Smooth muscle cell (in vitro differentiated cells): ENCODE data around the gene SLC39A1. TPM values are rescaled to one million over a fixed set of nuclear protein-coding genes. Genes with fewer than 3 reads are reported as not detected.

Experiments used
- DNase-seq: peaks from one replicate; lab custom pipeline; 2025; ENCODE audit not compliant: unreplicated experiment; lab: John Stamatoyannopoulos, UW
- H2AFZ ChIP-seq: fragments of 200-600 bp; sonication (generic); 2 replicates; pipeline ENCODE4 v1.6.0; 2016; ENCODE audit warnings: antibody characterized with exemption, low read depth, mild to moderate bottlenecking
- H3F3A ChIP-seq: fragments of 200-600 bp; sonication (generic); 2 replicates; pipeline ENCODE4 v1.6.0; 2017; ENCODE audit warnings: antibody characterized with exemption, low read depth
- H3K27ac ChIP-seq: fragments of 200-600 bp; sonication (generic); 2 replicates; pipeline ENCODE4 v1.5.1; 2016; ENCODE audit warnings: low read depth, mild to moderate bottlenecking
- H3K27me3 ChIP-seq: fragments of 200-600 bp; sonication (generic); 2 replicates; pipeline ENCODE4 v1.6.1; 2016; ENCODE audit warnings: low read depth, mild to moderate bottlenecking
- H3K36me3 ChIP-seq: fragments of 200-600 bp; sonication (generic); 2 replicates; pipeline ENCODE4 v1.5.1; 2016; ENCODE audit warnings: low read depth
- H3K4me1 ChIP-seq: fragments of 200-600 bp; sonication (generic); 2 replicates; pipeline ENCODE4 v1.5.1; 2016; ENCODE audit warnings: low read depth
- H3K4me2 ChIP-seq: fragments of 200-600 bp; sonication (generic); 2 replicates; pipeline ENCODE4 v1.6.0; 2016; ENCODE audit warnings: mild to moderate bottlenecking
- H3K4me3 ChIP-seq: fragments of 200-600 bp; sonication (generic); 2 replicates; pipeline ENCODE4 v1.5.1; 2016; ENCODE audit warnings: mild to moderate bottlenecking
- H3K79me2 ChIP-seq: fragments of 200-600 bp; sonication (generic); 2 replicates; pipeline ENCODE4 v1.6.0; 2016; ENCODE audit warnings: low read depth, mild to moderate bottlenecking
- H3K9ac ChIP-seq: fragments of 200-600 bp; sonication (generic); 2 replicates; pipeline ENCODE4 v1.6.0; 2016; ENCODE audit warnings: low read depth
- H3K9me3 ChIP-seq: fragments of 200-600 bp; sonication (generic); replicated peaks from 2 replicates; pipeline ENCODE4 v1.5.1; 2016; ENCODE audit warnings: low read depth
- H4K20me1 ChIP-seq: fragments of 200-600 bp; sonication (generic); 2 replicates; pipeline ENCODE4 v1.6.0; 2016; ENCODE audit warnings: low read depth
- CTCF ChIP-seq: fragments of 200-600 bp; sonication (generic); IDR thresholded peaks from 2 replicates; pipeline ENCODE4 v1.5.1; 2017; ENCODE audit warnings: borderline replicate concordance, mild to moderate bottlenecking, antibody characterized with exemption; ENCODE audit not compliant: insufficient read depth, poor library complexity, severe bottlenecking
- WGBS: methylation state at CpG from one replicate; pipeline ENCODE4 v1.1.7; 2016; ENCODE audit warnings: low lambda C conversion rate; 5-methylcytosine and 5-hydroxymethylcytosine counted together
- polyA plus RNA-seq: library from polyadenylated mRNA; unstranded; fragments of >200 nt; fragmentation: Nextera tagmentation; extraction: Ambion mirVana; gene quantifications from 2 replicates; pipeline ENCODE4 v1.2.1, GENCODE V29; 2016
- total RNA-seq: library from RNA; depleted of rRNA; stranded (reverse); fragments of >200 nt; gene quantifications from 2 replicates; pipeline ENCODE4 v1.2.3, GENCODE V29; 2014

The SLC39A1 gene
- total and polyA plus RNA-seq, 2 experiments from 2014 or later = 104 to 143 TPM

GRCh38 chr1:153928791-153929341, 34.5 kb downstream of the SLC39A1 start:
- 68% methylated on average over 4 of the region's 4 CpGs for WGBS
- Histone ChIP-seq H3K27ac (no peak overlapping the region), H3F3A (no peaks in the 10 kb centered on the region), H3K4me2 (no peak overlapping the region), H3K9me3 (no peaks in the 10 kb centered on the region), H3K27me3 (no peaks in the 10 kb centered on the region), H3K9ac (no peak overlapping the region), H3K79me2 (no peaks in the 10 kb centered on the region), H4K20me1 (no peaks in the 10 kb centered on the region), H3K4me3 (no peak overlapping the region), H2AFZ (no peak overlapping the region), H3K4me1 (no peaks in the 10 kb centered on the region), H3K36me3 (no peaks in the 10 kb centered on the region)
- TF ChIP-seq CTCF = no peak
- no peak for DNase-seq

- TF ChIP-seq CTCF = no peak
- WGBS = 93% methylated on average over 1 of the region's 1 CpG
These were observed 35.1 kb downstream of the SLC39A1 start for GRCh38 chr1:153928245-153928644.

GRCh38 chr1:153926405-153926804, 36.9 kb downstream of the SLC39A1 start:
- Histone ChIP-seq H3K9ac (no peak overlapping the region), H3K4me3 (no peak overlapping the region), H3K27me3 (no peaks in the 10 kb centered on the region), H3K27ac (no peak overlapping the region), H3K4me2 (no peak overlapping the region), H3K4me1 (peaks cover 2% of the 10 kb centered on the region), H3K9me3 (no peaks in the 10 kb centered on the region), H2AFZ (no peak overlapping the region), H4K20me1 (peaks cover 9% of the 10 kb centered on the region), H3F3A (no peaks in the 10 kb centered on the region), H3K79me2 (peaks cover 12% of the 10 kb centered on the region), H3K36me3 (no peaks in the 10 kb centered on the region)
- WGBS = 83% methylated on average over 4 of the region's 4 CpGs
- no peak for DNase-seq
- TF ChIP-seq CTCF = no peak

More at GRCh38 chr1:153928245-153928644, 35.1 kb downstream of the SLC39A1 start:
- Histone ChIP-seq H3K9me3 (no peaks in the 10 kb centered on the region), H3K9ac (no peak overlapping the region), H3K4me1 (no peaks in the 10 kb centered on the region), H4K20me1 (no peaks in the 10 kb centered on the region), H3K36me3 (no peaks in the 10 kb centered on the region), H3K27me3 (no peaks in the 10 kb centered on the region), H3K79me2 (no peaks in the 10 kb centered on the region), H3K27ac (no peak overlapping the region), H3K4me3 (no peak overlapping the region), H2AFZ (no peak overlapping the region), H3K4me2 (no peak overlapping the region), H3F3A (no peaks in the 10 kb centered on the region)
- no peak for DNase-seq
